Activated B cell treated with CpG ODN at 0.5 μM for 24 hours (primary cell): Measurements from ENCODE around the gene STX12. TPM values are rescaled to one million over a fixed set of nuclear protein-coding genes. Genes with fewer than 3 reads are reported as not detected.
"Not testable (repeated sequence)": the region's sequence is repeated elsewhere in the genome, so short reads cannot be mapped to it uniquely, and the experiment has no call there.

ENCODE experiments used
- ATAC-seq: fragments of 200-7000 bp; cut with Tn5 transposase; one replicate; pipeline ENCODE4 v1.10.0; 2021; ENCODE audit warnings: low read depth, mild to moderate bottlenecking, moderate library complexity
- CTCF ChIA-PET: fragments of 350-600 bp; sonication (Branson Sonifier 250); formaldehyde crosslinking; loops from one replicate; lab custom pipeline; 2021; ENCODE audit warnings: antibody characterized with exemption; lab: Charles Lee
- POLR2A ChIA-PET: fragments of 350-600 bp; sonication (Branson Sonifier 250); formaldehyde crosslinking; loops from one replicate; lab custom pipeline; 2021; ENCODE audit warnings: antibody characterized with exemption; lab: Charles Lee
- DNase-seq: peaks from one replicate; pipeline ENCODE4 v3.0.0; 2022
- H3K27ac Mint-ChIP-seq: one replicate; pipeline ENCODE4 v1.8.0; 2020; ENCODE audit warnings: mixed read lengths
- H3K27me3 Mint-ChIP-seq: one replicate; pipeline ENCODE4 v1.8.0; 2021; ENCODE audit warnings: mixed read lengths
- H3K36me3 Mint-ChIP-seq: one replicate; pipeline ENCODE4 v1.8.0; 2021; ENCODE audit warnings: low read depth, mixed read lengths
- H3K4me1 Mint-ChIP-seq: one replicate; pipeline ENCODE4 v1.8.0; 2021; ENCODE audit warnings: mixed read lengths
- H3K4me3 Mint-ChIP-seq: one replicate; pipeline ENCODE4 v1.8.0; 2020; ENCODE audit warnings: mild to moderate bottlenecking, mixed read lengths
- H3K9me3 Mint-ChIP-seq: one replicate; pipeline ENCODE4 v1.8.0; 2020; ENCODE audit warnings: mixed read lengths
- intact Hi-C: fragments of 100-400 bp; cut with micrococcal nuclease; formaldehyde crosslinking; loops from one replicate; pipeline ENCODE4 v1.15.1; 2024
- total RNA-seq: library from RNA; stranded (reverse); gene quantifications from 2 replicates; pipeline ENCODE4 v1.2.3, GENCODE V29; 2022
- TF ChIP-seq, protein P1 (sequence below): fragments of 200-600 bp; IDR thresholded peaks from one replicate; pipeline ENCODE4 v1.8.0; 2022; ENCODE audit warnings: antibody characterized with exemption, mild to moderate bottlenecking

The STX12 gene
- total RNA-seq, 1 donor from 2014 or later, result 42.4 TPM

DNA sequence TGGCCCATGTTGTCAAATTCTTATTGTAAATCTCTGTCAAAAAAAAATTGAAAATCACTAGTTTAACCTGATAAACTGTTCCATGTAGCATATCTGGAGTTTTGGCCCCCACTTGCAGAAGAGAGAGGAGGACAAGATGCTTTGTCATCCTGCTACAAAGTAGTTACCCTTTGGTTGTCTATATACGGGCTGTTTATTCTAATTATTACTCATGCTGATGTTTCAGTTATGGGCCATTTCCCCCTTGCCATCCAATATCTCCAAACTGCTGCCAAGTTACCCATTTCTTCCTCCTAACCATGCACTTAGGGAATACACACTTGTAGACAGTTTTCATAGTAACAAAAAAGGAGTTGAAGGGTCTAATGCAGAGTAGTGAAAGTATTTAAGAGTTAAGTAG, 22.6 kb downstream of the STX12 start:
- H3K27ac Mint-ChIP-seq, result no peak overlapping the region
- H3K4me3 Mint-ChIP-seq, result no peak overlapping the region

DNA sequence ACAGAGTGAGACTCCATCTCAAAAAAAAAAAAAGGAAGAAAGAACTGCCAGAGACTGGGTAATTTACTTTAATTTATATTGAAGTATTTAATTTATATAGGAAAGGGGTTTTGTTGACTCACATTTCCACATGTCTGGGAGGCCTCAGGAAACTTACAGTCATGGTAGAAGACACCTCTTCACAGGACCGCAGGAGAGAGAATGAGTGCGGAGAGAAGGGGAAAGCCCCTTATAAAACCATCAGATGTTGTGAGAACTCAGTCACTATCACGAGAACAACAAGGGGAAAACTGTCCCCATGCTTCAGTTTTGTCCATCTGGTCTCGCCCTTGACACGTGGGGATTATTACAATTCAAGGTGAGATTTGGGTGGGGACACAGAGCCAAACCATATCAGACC, 31.8 kb downstream of the STX12 start:
- peaks cover 59% of the 10 kb centered on the region for H3K36me3 Mint-ChIP-seq
- ATAC-seq (no peak), DNase-seq (no peak)
- H3K4me3 Mint-ChIP-seq, result no peak overlapping the region
- ChIA-PET POLR2A (no interaction called here), CTCF (no interaction called here)
- no peaks in the 10 kb centered on the region for H3K9me3 Mint-ChIP-seq
- H3K27me3 Mint-ChIP-seq, result no peaks in the 10 kb centered on the region
- intact Hi-C loops, result no loop called here
- TF ChIP-seq, protein P1, sequence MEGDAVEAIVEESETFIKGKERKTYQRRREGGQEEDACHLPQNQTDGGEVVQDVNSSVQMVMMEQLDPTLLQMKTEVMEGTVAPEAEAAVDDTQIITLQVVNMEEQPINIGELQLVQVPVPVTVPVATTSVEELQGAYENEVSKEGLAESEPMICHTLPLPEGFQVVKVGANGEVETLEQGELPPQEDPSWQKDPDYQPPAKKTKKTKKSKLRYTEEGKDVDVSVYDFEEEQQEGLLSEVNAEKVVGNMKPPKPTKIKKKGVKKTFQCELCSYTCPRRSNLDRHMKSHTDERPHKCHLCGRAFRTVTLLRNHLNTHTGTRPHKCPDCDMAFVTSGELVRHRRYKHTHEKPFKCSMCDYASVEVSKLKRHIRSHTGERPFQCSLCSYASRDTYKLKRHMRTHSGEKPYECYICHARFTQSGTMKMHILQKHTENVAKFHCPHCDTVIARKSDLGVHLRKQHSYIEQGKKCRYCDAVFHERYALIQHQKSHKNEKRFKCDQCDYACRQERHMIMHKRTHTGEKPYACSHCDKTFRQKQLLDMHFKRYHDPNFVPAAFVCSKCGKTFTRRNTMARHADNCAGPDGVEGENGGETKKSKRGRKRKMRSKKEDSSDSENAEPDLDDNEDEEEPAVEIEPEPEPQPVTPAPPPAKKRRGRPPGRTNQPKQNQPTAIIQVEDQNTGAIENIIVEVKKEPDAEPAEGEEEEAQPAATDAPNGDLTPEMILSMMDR, result no peak
- H3K27ac Mint-ChIP-seq, result no peak overlapping the region
- H3K4me1 Mint-ChIP-seq, result no peaks in the 10 kb centered on the region

More for the DNA sequence above, 22.6 kb downstream of the STX12 start:
- Mint-ChIP-seq H3K4me1 (no peaks in the 10 kb centered on the region), H3K36me3 (peaks cover 72% of the 10 kb centered on the region), H3K9me3 (no peaks in the 10 kb centered on the region), H3K27me3 (no peaks in the 10 kb centered on the region)
- ChIA-PET POLR2A (no interaction called here), CTCF (no interaction called here)
- ATAC-seq, result no peak
- no peak for DNase-seq
- intact Hi-C loops, result no loop called here
- TF ChIP-seq, protein P1, result no peak

DNA sequence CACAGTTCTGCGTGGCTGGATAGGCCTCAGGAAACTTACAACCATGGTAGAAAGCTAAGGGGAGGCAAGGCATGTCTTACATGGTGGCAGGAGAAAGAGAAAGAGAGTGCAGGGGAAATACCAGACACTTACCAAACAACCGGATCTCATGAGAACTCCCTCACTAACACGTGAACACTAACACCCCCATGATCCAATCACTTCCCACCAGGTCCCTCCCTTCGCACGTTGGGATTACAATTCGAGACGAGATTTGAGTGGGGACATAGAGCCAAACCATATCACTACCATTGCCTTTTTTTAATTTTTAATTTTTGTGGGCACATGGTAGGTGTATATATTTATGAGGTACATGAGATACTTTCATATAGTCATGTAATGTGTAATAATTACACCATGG, 33.7 kb downstream of the STX12 start:
- CTCF ChIA-PET, result no interaction called here
- no peak for DNase-seq
- H3K4me1 Mint-ChIP-seq, result no peaks in the 10 kb centered on the region

DNA sequence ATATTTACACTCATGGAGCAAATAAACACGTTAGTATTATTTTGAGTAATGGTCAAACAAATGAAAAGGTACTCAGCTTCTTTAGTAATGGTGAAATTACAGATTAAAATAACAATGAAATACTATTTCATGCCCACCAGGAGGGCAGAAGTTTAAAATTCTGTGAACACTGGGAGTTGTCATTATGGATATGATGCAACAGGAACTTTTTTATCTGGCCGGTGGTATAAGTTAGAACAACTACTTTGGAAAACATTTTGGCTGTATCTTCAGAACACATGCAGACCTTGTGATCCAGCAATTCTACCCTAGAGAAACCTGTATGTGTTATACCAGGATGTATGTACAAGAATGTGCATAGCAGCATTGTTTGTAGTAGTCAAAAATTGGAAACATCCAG, 34.4 kb downstream of the STX12 start:
- no peak for DNase-seq
- H3K36me3 Mint-ChIP-seq, result peaks cover 57% of the 10 kb centered on the region
- H3K27me3 Mint-ChIP-seq, result no peaks in the 10 kb centered on the region
- ATAC-seq, result no peak
- no peak overlapping the region for H3K4me3 Mint-ChIP-seq
- no peaks in the 10 kb centered on the region for H3K9me3 Mint-ChIP-seq
- H3K4me1 Mint-ChIP-seq, result no peaks in the 10 kb centered on the region
- ChIA-PET POLR2A (no interaction called here), CTCF (no interaction called here)
- intact Hi-C loops, result no loop called here
- TF ChIP-seq, protein P1, result no peak
- H3K27ac Mint-ChIP-seq, result no peak overlapping the region

More for the DNA sequence above, 33.7 kb downstream of the STX12 start:
- no peak overlapping the region for H3K4me3 Mint-ChIP-seq
- ATAC-seq, result no peak
- intact Hi-C loops, result no loop called here
- H3K27me3 Mint-ChIP-seq, result no peaks in the 10 kb centered on the region
- no peak overlapping the region for H3K27ac Mint-ChIP-seq
- H3K36me3 Mint-ChIP-seq, result peaks cover 57% of the 10 kb centered on the region
- H3K9me3 Mint-ChIP-seq, result no peaks in the 10 kb centered on the region
- TF ChIP-seq, protein P1, result no peak
- POLR2A ChIA-PET, result no interaction called here

DNA sequence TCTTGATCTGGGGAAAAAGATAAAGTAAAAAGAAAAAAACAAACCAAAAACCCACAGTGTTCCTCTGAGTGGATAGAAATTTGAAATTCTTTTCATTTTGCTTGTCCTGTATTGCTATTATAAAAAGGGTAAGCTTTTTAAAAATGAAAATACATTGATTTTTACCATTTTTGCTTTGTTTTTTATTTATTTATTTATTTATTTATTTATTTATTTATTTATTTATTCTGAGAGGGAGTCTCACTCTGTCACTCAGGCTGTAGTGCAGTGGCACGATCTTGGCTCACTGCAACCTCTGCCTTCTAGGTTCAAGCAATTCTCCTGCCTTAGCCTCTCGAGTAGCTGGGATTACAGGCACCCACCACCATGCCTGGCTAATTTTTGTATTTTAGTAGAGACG, 35.1 kb downstream of the STX12 start:
- H3K4me1 Mint-ChIP-seq, H3K9me3 Mint-ChIP-seq, CTCF ChIA-PET, H3K27ac Mint-ChIP-seq, H3K4me3 Mint-ChIP-seq, DNase-seq, POLR2A ChIA-PET, intact Hi-C loops, ATAC-seq, H3K27me3 Mint-ChIP-seq: not testable (repeated sequence)
- H3K36me3 Mint-ChIP-seq, result peaks cover 57% of the 10 kb centered on the region

DNA sequence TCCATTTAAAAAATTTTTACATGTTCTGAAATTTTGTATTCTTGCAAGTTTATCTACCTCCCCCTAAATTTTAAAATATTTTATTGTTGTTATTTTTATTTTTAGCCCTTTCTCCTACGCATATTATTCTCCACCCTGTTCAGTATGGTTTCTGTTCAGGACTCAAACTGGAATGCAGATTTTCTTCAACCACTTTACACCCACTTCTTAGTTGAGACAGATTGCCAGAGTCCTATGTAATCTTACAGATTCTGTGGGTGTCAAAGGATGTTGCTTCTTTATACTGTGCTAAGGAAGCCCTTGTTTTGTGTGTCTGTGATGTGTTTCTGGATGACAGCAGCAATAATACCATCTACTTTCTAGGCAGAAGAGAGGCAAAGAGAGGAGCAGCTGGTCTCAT, 36.9 kb downstream of the STX12 start:
- Mint-ChIP-seq H3K27ac (no peak overlapping the region), H3K4me3 (no peak overlapping the region), H3K36me3 (peaks cover 56% of the 10 kb centered on the region), H3K4me1 (no peaks in the 10 kb centered on the region), H3K27me3 (no peaks in the 10 kb centered on the region), H3K9me3 (no peaks in the 10 kb centered on the region)
- CTCF ChIA-PET, result no interaction called here
- intact Hi-C loops, result no loop called here
- ATAC-seq (no peak), DNase-seq (no peak)
- TF ChIP-seq, protein P1, result no peak
- POLR2A ChIA-PET, result no interaction called here
